ENCODE results near the gene ZBTB16. TPM values are rescaled to one million over a fixed set of nuclear protein-coding genes. Genes with fewer than 3 reads are reported as not detected.
A peak's percentile ranks its signal among the peaks of the same experiment; 100 is the strongest.

ZBTB16 gene
- total and polyA plus RNA-seq, 2 donors: 10.3 to 95.2 TPM

DNA sequence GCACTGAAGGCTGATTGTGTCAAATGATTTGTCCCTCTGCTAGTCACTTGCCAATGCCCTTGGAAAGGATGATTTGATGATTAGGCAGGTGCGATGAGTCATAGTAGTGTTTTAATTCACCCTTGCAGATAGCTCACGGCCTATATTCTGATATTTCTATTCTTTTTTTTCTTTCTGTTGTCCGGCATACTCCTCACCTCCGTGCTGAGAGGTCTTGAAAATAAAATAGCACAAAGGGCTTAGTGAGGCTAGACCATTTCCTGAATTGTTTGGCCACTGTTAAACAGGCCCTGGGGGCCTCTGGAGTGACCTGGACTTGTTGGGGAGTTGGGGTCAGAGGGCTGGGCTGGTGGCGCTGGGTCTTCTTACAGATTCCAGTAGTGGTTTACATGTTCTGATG lies 99.8 kb downstream of the ZBTB16 start:
- no peak for DNase-seq (ENCODE audit: extremely low spot score)
- H3K36me3 ChIP-seq (ENCODE audit: insufficient read depth): no peaks in the 10 kb centered on the region
- H3K4me3 ChIP-seq (ENCODE audit: low read depth, low read length): no peak overlapping the region
- WGBS: 49% methylated on average over 5 of the region's 5 CpGs
- peaks cover 8% of the 10 kb centered on the region for H3K4me1 ChIP-seq (ENCODE audit: insufficient read depth)
- H3K27ac ChIP-seq (ENCODE audit: low read depth): peak overlapping the region; percentile 86

DNA sequence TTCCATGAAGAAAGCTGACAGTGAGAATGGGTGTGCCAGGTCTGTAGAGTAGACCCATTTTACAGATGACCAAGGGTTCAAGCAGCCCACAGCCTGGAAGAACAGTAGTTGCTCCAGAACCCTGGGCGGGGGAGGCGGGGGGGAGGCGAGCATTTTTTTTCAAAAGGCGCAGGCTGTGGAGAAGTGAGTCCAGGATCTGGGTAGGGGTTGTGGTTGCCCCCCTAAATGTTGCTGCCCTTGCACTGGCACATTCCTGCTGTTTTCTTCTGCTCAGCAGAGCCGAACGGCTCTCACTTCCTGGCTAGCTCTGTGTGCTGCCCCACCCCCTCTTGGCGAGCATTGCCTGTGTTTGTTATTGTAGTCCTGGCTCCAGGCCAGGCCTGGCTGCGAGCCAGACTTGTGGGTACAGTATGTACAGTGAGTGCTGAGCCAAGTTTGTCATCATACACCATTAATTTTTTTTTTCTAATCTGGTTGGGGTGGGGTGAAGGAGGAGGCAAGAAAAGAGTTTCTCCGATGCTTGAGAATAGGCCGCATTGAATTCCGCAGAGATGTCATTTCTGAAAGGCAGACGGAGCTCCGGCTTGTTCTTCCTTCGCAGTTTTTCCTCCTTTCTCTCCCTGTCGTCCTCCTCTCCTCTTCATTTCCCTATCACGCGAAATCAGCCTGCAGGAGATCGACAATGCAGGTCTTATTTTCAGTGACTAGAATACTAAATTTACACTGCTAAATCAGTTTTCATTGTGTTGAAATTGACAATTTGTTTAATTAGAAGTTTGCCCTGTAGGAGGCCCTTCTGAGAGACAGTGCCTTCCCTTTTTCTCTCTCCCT lies 100.5 kb downstream of the ZBTB16 start:
- peak overlapping the region; percentile 89 for H3K27ac ChIP-seq (ENCODE audit: low read depth)
- H3K36me3 ChIP-seq (ENCODE audit: insufficient read depth): no peaks in the 10 kb centered on the region
- H3K4me1 ChIP-seq (ENCODE audit: insufficient read depth): peaks cover 9% of the 10 kb centered on the region
- WGBS: 7% methylated on average over 18 of the region's 18 CpGs
- H3K4me3 ChIP-seq (ENCODE audit: low read depth, low read length): no peak overlapping the region
- DNase-seq (ENCODE audit: extremely low spot score): peak; percentile 95

DNA sequence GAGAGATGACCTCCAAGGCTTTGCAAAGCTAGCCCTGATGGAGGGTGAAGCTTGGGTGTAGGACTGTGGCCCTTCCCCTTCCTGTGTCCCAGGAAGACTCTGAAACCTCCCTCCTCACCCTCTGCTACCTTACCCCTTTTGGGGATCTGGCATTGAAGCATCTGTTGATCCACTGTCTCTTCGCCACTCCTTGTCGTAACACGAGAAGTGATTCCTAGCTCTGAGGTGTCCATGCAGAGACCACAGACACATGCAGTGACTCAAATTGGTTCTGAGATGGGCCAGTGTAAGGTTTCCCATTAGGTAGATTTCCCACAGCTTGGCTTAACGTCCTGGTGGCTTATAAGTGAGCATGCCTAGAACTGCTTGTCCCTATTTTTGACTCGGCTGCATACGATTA lies 101.4 kb downstream of the ZBTB16 start:
- Histone ChIP-seq H3K27ac (ENCODE audit: low read depth) (peak overlapping the region; percentile 89), H3K4me1 (ENCODE audit: insufficient read depth) (peaks cover 9% of the 10 kb centered on the region), H3K4me3 (ENCODE audit: low read depth, low read length) (no peak overlapping the region), H3K36me3 (ENCODE audit: insufficient read depth) (no peaks in the 10 kb centered on the region)
- DNase-seq (ENCODE audit: extremely low spot score): no peak
- 81% methylated on average over 6 of the region's 6 CpGs for WGBS

DNA sequence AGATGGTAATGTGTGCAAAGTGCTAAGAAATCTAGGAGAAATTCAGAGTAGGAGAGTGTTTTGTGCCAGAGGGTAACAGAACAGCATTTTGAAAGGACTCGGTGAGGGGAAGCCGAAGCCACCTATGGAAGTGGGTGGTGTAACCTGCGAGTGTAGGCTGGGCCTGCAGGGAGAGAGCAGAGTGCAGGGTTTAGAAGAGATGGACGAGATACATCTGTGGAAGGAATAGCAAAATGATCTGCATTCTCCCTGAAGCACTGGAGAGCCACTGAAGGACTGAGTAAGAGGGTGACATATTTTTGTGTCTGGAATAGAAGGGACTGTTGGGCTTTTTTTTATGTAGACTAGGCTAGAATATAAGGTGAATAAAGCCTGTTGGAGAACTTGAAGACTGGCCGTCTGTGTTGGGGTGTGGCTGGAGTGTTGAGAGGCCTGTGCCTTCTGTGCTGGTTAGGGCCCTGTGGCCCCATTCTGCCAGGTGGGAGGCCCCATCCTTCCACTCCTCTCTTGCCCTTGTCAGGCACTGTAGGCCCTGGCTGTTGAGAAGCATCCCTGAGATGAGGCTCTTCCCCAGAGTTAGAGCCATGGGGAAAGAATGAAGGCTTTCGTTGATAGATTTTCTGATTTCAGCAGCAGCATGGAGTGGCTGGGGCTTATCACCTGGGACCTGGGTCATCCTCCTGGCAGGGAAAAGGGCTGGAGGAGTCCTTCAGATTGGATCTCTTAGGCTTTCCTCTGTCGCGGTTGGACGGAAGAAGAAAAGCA lies 102.2 kb downstream of the ZBTB16 start:
- H3K4me1 ChIP-seq (ENCODE audit: insufficient read depth): peaks cover 9% of the 10 kb centered on the region
- WGBS: 80% methylated on average over 9 of the region's 9 CpGs
- no peak overlapping the region for H3K4me3 ChIP-seq (ENCODE audit: low read depth, low read length)
- H3K36me3 ChIP-seq (ENCODE audit: insufficient read depth): no peaks in the 10 kb centered on the region
- DNase-seq (ENCODE audit: extremely low spot score): no peak
- peak overlapping the region; percentile 89 for H3K27ac ChIP-seq (ENCODE audit: low read depth)

DNA sequence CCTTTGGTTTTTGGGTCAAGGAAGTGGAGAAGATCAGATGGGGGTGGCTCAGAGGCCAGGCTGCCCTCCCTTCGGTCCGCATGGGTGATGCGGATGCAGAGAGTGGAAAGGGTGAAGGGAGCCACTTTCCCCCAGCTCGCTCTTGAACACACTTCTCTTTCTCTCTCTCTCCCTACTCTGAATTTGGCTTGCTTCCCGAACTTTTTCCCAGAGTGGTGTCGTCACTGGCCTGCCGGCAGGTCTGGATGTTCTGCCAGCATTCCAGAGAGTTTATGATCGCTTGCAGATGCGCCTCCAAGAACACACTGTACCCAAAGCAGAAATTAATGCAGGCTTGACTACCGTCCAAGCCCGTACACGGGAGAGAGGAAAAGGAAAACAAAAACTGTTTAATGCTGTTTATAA lies 103.2 kb downstream of the ZBTB16 start:
- no peak overlapping the region for H3K4me3 ChIP-seq (ENCODE audit: low read depth, low read length)
- H3K27ac ChIP-seq (ENCODE audit: low read depth): peak overlapping the region; percentile 89
- peak; percentile 98 for DNase-seq (ENCODE audit: extremely low spot score)
- H3K36me3 ChIP-seq (ENCODE audit: insufficient read depth): no peaks in the 10 kb centered on the region
- H3K4me1 ChIP-seq (ENCODE audit: insufficient read depth): peaks cover 9% of the 10 kb centered on the region
- 9% methylated on average over 12 of the region's 12 CpGs for WGBS

DNA sequence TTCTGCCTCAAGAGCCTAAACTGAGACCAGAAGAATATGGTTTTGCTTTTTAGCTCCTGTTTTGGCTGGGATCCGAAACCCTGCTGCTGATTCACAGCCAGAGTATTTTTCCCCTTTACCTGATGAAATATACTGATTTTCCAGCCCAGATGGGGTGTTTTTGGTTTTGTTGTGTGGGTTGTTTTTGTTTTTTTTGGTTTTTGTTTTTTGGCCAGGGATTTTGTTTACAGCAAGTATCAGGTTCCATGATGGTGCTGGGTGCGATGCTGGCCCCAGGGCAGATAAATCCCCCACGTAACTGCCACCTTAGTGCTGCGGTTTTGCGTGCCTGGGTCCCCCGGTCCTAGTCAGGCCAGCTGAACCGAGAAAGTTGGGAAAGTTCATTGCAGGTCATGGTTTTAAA lies 103.7 kb downstream of the ZBTB16 start:
- Histone ChIP-seq H3K36me3 (ENCODE audit: insufficient read depth) (no peaks in the 10 kb centered on the region), H3K4me3 (ENCODE audit: low read depth, low read length) (no peak overlapping the region), H3K27ac (ENCODE audit: low read depth) (peak overlapping the region; percentile 80), H3K4me1 (ENCODE audit: insufficient read depth) (peaks cover 11% of the 10 kb centered on the region)
- DNase-seq (ENCODE audit: extremely low spot score): no peak
- WGBS: 14% methylated on average over 7 of the region's 7 CpGs

DNA sequence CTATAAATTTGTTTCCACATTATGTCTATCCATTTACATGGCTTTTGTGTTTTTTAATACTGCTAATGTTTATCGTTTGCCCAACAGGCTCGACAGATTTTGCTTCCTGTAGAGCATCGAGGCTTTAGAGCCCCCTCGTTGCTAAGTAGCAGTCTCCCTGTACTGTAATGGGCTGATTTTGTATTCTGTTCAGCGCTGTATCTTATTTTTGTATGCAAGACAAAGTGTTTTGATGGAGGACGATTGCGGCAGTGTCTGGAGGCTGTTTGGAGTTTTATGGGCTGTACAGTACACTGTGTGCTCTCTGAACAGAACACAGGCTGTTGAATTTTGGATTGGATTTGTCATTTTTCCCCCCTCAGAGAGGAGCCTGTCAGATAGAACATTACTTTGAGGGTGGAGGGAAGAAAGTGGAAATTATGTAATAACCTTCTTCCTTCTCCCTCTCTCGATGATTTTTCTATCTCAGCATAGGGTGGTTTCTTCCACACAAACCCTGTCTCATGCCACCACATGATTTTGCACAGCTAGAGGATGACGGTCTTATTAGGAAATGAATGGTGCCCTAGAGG lies 104.4 kb downstream of the ZBTB16 start:
- no peak overlapping the region for H3K4me3 ChIP-seq (ENCODE audit: low read depth, low read length)
- H3K36me3 ChIP-seq (ENCODE audit: insufficient read depth): no peaks in the 10 kb centered on the region
- WGBS: 15% methylated on average over 9 of the region's 9 CpGs
- peak overlapping the region; percentile 80 for H3K27ac ChIP-seq (ENCODE audit: low read depth)
- peak; percentile 81 for DNase-seq (ENCODE audit: extremely low spot score)
- H3K4me1 ChIP-seq (ENCODE audit: insufficient read depth): peaks cover 9% of the 10 kb centered on the region

DNA sequence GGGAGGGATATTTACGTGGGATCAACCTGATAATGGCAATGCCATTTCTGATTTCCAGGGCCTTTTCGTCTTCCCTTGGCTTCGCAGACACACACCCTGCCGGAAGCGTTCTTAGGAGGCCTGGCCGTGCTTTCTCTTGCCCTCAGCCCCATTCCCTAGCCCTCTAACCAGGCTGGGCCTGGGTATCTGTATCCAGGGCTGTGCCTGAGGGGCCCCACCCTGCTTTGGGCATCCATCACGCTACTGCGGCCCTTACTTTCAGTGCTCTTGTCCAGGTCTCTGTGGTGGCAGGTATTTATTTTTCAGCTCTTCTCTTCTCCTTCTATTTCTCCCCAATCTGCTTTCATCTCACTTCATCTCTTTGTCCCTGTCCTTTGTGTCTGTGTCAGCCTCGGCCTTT lies 105.0 kb downstream of the ZBTB16 start:
- WGBS: 92% methylated on average over 9 of the region's 9 CpGs
- Histone ChIP-seq H3K4me1 (ENCODE audit: insufficient read depth) (peaks cover 8% of the 10 kb centered on the region), H3K36me3 (ENCODE audit: insufficient read depth) (no peaks in the 10 kb centered on the region), H3K27ac (ENCODE audit: low read depth) (peak overlapping the region; percentile 80), H3K4me3 (ENCODE audit: low read depth, low read length) (no peak overlapping the region)
- no peak for DNase-seq (ENCODE audit: extremely low spot score)

DNA sequence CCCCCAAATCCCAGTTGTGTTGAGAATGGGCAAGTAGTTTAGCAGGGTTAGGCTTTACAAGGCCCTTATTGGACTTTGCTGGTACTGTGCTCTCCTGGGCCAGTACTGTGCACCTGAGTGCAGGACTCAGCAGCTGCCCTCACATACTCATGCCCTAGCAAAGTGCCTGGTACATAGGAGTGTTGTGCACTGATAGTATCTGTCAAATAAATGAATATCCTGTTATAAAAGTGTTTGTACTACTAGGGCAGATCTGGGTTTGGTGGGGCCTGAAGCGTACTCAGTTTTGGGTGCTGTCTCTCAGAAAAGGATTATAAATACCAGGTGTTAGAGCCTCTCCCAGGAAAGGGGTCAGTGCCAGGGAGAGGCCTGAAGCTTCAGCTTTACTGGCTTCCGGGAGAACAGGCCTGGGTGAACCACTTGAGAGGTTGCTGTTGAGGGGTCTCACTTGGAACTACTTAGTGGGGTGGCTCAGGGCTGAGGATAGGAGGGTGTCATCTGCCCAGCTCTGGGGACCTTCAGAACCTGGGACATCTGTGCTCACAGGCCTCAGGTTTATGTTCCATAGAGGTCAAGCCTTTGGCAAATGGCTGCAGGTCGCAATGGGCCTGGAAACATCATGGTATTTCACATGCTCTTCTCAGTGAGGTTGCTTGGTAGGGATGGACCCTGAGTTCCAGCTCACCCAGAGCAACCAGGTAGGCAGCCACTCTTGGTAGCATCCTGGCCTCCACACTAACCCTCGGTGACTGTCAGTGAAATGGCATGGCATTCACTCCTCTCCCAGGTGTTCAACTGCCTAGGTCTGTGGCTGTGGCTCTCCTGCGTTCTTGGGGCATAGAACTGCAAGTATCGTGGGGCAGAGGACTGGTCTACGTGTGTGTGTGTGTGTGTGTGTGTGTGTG lies 106.1 kb downstream of the ZBTB16 start:
- DNase-seq (ENCODE audit: extremely low spot score): no peak
- WGBS: 92% methylated on average over 7 of the region's 7 CpGs
- Histone ChIP-seq H3K36me3 (ENCODE audit: insufficient read depth) (no peaks in the 10 kb centered on the region), H3K27ac (ENCODE audit: low read depth) (peak overlapping the region; percentile 80), H3K4me1 (ENCODE audit: insufficient read depth) (peaks cover 8% of the 10 kb centered on the region), H3K4me3 (ENCODE audit: low read depth, low read length) (no peak overlapping the region)

DNA sequence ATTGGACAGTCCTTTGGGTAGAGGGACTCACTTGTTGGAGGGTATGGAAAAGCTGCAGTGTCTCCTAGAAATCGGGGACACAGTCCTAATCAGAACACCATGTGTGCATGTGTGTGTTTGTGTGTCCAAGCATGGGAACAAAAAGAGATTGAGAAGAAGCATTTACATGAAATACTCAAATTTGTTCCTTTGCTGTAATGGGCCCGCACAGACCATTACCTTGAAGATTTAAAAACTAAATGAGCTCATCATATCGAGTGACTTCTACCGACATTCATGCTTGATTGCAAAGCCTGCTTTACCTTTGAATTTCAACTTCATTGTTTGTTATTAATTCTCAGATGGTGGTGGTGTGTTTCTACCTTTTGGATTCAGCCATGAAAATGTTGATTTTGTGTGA lies 106.9 kb downstream of the ZBTB16 start:
- peaks cover 10% of the 10 kb centered on the region for H3K4me1 ChIP-seq (ENCODE audit: insufficient read depth)
- H3K4me3 ChIP-seq (ENCODE audit: low read depth, low read length): no peak overlapping the region
- no peak for DNase-seq (ENCODE audit: extremely low spot score)
- H3K36me3 ChIP-seq (ENCODE audit: insufficient read depth): no peaks in the 10 kb centered on the region
- 83% methylated on average over 4 of the region's 4 CpGs for WGBS
- peak overlapping the region; percentile 80 for H3K27ac ChIP-seq (ENCODE audit: low read depth)

DNA sequence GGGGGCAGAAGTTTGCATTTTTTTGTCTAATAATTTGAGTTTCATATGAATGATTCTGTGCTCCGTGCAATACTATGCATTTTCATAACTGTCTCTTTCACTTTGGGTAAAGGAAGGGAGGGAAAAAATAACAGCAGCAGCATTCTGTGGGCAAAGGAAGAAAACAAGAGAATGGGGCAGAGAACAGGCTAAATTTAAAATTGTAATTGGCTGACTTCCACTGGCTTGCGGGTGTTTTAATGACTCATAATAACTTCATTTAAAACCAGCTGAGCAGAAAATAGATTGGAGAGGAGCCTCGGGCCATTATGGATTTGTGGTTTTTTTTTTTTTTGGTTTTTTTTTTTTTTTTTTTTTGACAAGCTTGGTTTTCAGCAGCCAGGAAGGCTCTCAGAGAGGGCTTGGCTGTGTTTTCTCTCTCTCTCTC lies 107.4 kb downstream of the ZBTB16 start:
- no peak for DNase-seq (ENCODE audit: extremely low spot score)
- H3K27ac ChIP-seq (ENCODE audit: low read depth): no peak overlapping the region
- 5% methylated on average over 3 of the region's 3 CpGs for WGBS
- no peaks in the 10 kb centered on the region for H3K36me3 ChIP-seq (ENCODE audit: insufficient read depth)
- no peak overlapping the region for H3K4me3 ChIP-seq (ENCODE audit: low read depth, low read length)
- peaks cover 10% of the 10 kb centered on the region for H3K4me1 ChIP-seq (ENCODE audit: insufficient read depth)

DNA sequence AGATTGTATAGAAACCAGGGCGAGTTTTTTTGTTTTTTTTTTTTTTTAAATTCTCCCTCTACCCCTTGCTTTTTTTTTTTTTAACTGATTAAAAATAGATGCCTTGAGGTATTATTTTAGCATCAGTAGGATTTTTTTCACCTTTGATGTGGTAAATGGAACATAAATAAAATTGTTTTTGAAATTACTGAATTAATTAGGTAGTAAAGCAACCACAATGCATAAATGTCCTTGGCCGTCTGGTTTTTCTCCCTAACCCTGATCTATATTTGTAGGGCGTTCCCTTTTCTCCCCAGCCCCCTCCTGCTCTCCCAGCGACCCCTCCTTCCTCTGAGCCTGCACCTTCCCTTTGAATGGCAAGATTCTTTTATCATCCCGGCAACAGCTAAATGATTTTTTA lies 107.8 kb downstream of the ZBTB16 start:
- H3K4me3 ChIP-seq (ENCODE audit: low read depth, low read length): no peak overlapping the region
- WGBS: 42% methylated on average over 5 of the region's 5 CpGs
- DNase-seq (ENCODE audit: extremely low spot score): no peak
- peak overlapping the region; percentile 72 for H3K27ac ChIP-seq (ENCODE audit: low read depth)
- no peaks in the 10 kb centered on the region for H3K36me3 ChIP-seq (ENCODE audit: insufficient read depth)
- H3K4me1 ChIP-seq (ENCODE audit: insufficient read depth): peaks cover 10% of the 10 kb centered on the region

Data from urinary bladder (tissue), 4 donors.